ENCODE results near the gene UBXN7.
"Not testable (repeated sequence)": the region's sequence is repeated elsewhere in the genome, so short reads cannot be mapped to it uniquely, and the experiment has no call there.

Gene UBXN7

DNA sequence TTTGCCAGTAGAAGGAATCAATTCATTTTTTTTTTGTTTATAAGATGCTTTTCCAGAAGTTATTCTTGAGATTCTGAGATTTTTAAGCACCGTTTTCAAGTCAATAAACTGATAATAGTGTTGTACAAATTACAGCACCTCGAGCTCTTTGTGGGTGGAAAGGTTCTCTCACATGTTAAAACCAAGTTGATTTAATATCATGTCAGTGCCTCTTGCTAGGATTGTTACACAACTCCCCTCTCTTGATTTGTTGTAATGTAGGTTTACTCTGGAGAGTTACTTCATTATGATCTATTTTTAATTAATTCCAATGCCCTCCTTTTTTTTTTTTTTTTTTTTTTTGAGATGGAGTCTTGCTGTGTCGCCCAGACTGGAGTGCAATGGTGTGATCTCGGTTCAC lies 25.8 kb upstream of the UBXN7 start:
- TF ChIP-seq CTCF (IDR thresholded peaks at IDR 0.05; ENCODE audit: low read depth, low read length), result no peak
- DNase-seq (ENCODE audit: extremely low read depth, low read depth), result no peak

DNA sequence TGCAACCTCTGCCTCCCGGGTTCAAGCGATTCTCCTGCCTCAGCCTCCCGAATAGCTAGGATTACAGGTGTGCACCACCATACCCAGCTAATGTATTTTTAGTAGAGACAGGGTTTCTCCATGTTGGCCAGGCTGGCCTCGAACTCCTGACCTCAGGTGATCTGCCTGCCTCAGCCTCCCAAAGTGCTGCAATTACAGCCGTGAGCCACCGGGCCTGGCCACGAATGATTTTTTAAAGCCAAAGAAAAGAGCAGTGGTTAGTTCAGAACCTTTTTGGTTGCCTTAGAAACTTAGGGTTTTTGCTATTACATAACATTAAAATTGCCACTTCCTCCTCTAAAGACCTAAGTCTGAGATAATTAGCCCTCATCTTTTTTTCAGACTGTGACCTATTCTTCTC lies 25.2 kb upstream of the UBXN7 start:
- not testable (repeated sequence) for DNase-seq (ENCODE audit: extremely low read depth, low read depth)

GRCh38 chr3:196454935-196455334 lies 22.7 kb upstream of the UBXN7 start:
- no peak for TF ChIP-seq CTCF (IDR thresholded peaks at IDR 0.05; ENCODE audit: low read depth, low read length)
- DNase-seq (ENCODE audit: extremely low read depth, low read depth), result no peak

- DNase-seq (ENCODE audit: extremely low read depth, low read depth), result not testable (repeated sequence)
Observed at GRCh38 chr3:196445391-196445790, 13.2 kb upstream of the UBXN7 start.

GRCh38 chr3:196444500-196444894 lies 12.3 kb upstream of the UBXN7 start:
- no peak for TF ChIP-seq CTCF (IDR thresholded peaks at IDR 0.05; ENCODE audit: low read depth, low read length)
- no peak for DNase-seq (ENCODE audit: extremely low read depth, low read depth)

GRCh38 chr3:196440696-196441095 lies 8.5 kb upstream of the UBXN7 start:
- no peak for TF ChIP-seq CTCF (IDR thresholded peaks at IDR 0.05; ENCODE audit: low read depth, low read length)
- no peak for DNase-seq (ENCODE audit: extremely low read depth, low read depth)

GRCh38 chr3:196440041-196440537 lies 7.9 kb upstream of the UBXN7 start:
- DNase-seq (ENCODE audit: extremely low read depth, low read depth), result peak; percentile 65
- no peak for TF ChIP-seq CTCF (IDR thresholded peaks at IDR 0.05; ENCODE audit: low read depth, low read length)

DNA sequence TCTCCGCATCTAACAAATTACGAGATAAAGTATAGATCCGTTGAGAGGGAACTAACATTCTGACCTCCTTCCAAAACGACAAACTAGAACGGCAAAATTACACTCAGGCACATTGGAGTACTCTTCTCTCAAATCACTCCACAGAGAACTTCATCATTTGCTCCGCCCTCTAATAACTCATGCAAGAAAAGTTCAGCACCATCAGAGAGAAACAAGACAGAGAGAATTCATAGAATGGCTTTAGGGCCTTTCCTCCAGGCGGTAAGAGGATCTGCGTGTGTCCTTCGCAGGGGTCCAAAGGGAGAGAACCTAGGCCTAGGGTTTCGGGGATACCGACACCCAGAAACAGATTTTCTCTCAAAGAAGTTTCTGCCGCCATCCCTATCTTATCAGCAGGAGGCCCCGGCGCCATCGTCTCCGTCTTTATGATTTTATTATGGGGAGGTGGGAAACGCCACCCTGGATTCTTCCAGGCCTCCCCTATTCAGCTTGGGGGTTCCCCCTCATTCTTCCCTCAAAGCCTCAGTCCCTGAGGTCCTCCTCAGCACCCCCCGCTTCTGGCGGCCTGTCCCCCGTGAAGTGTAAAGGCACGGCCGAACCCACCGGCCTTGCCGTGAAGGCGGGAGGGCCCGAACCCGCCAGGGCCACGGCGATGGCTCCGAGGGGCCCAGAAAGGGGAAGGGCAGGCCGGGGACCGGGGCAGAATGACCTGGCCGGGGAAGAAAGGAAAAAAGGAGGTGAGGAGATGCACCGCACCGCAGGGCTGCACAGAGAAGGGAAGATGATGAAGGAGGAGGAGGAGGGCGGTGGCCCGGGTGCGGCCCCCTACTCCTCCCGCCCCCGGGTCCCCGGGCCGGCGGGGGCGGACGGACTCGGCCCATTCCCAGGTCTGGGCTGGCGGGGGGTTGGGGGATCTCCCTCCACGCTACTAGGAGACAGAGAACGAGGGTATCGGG lies 768 bp downstream of the UBXN7 start:
- no peak for DNase-seq (ENCODE audit: extremely low read depth, low read depth)
- TF ChIP-seq CTCF (IDR thresholded peaks at IDR 0.05; ENCODE audit: low read depth, low read length), result no peak
